Activated CD4-positive, alpha-beta memory T cell treated with anti-CD3 and anti-CD28 coated beads, Interleukin-2, amount 10 ng/mL, durations not matched to agents 7 days and 5 days (primary cell): Measurements from ENCODE around the gene COLEC12. TPM values are rescaled to one million over a fixed set of nuclear protein-coding genes. Genes with fewer than 3 reads are reported as not detected.

ENCODE experiments used
- CTCF ChIA-PET: fragments of 350-600 bp; sonication (Branson Sonifier 250); formaldehyde crosslinking; loops from one replicate; lab custom pipeline; 2021; ENCODE audit warnings: antibody characterized with exemption, inconsistent platforms; lab: Charles Lee
- POLR2A ChIA-PET: fragments of 350-600 bp; sonication (Branson Sonifier 250); formaldehyde crosslinking; loops from one replicate; lab custom pipeline; 2021; ENCODE audit warnings: antibody characterized with exemption; lab: Charles Lee
- DNase-seq: peaks from one replicate; pipeline ENCODE4 v3.0.0-alpha.2; 2020
- H3K27ac Mint-ChIP-seq: one replicate; pipeline ENCODE4 v1.8.0; 2021; ENCODE audit warnings: mild to moderate bottlenecking, mixed read lengths
- H3K27me3 Mint-ChIP-seq: one replicate; pipeline ENCODE4 v1.8.0; 2021; ENCODE audit warnings: mixed read lengths
- H3K36me3 Mint-ChIP-seq: one replicate; pipeline ENCODE4 v1.8.0; 2021; ENCODE audit warnings: low read depth, mixed read lengths
- H3K4me1 Mint-ChIP-seq: one replicate; pipeline ENCODE4 v1.8.0; 2021; ENCODE audit warnings: mixed read lengths
- H3K4me3 Mint-ChIP-seq: one replicate; pipeline ENCODE4 v1.8.0; 2021; ENCODE audit warnings: mild to moderate bottlenecking, mixed read lengths
- H3K9me3 Mint-ChIP-seq: one replicate; pipeline ENCODE4 v1.8.0; 2021; ENCODE audit warnings: mixed read lengths
- total RNA-seq, 2 experiments: library from RNA; stranded (reverse); gene quantifications; one replicate each; pipeline ENCODE4 v1.2.3, GENCODE V29; 2021

COLEC12 gene
- total RNA-seq: not detected

DNA sequence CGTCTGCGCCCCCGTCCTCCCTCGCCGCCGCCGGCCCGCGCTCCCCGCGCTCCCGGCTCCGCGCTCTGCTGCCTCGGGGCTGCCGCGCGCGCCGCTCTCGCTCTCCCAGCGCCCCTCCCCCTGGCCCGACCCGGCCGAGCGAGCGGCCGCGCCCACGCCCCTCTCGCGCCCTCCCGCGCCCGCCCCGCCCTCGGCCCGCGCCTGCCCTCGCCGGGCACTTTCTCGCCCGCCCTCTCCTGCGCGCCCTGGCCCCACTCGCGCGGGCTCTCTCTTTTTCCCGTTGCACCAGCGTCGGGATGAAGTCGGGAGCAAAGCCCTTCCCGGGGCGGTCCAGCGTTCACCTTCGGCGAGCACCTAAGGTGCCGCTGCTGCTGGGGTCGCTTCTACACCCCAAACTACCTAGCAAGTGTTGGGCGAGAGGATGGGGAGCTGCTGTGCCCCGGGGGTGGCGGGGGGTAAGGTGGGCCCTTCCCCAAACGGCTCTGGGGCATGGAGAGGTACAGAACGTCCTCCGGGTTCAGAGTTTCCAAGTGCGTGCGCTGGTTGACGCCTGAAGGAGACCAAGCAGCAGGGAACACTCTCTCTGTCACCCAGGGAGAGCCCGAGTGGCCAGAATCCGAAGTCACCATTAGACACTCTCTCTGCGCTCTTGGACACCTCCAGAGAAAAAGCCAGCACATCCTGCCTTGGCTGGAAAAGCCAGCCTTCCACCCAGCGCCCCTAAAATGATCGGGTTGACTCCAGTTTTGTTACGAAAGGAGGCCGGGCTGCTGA, at the start of gene COLEC12:
Gene COLEC12 (minus strand): TSS at position 70 of the 774 bp plus-strand sequence. CDS start 187 bp downstream, outside the sequence.
- DNase-seq: no peak
- Mint-ChIP-seq H3K9me3 (no peaks in the 10 kb centered on the region), H3K27ac (no peak within 1 kb of the TSS), H3K4me1 (peaks cover 3% of the 10 kb centered on the region), H3K36me3 (no peaks in the 10 kb centered on the region), H3K4me3 (no peak within 1 kb of the TSS), H3K27me3 (peaks cover 42% of the 10 kb centered on the region)
- ChIA-PET CTCF (no interaction called here), POLR2A (no interaction called here)

GRCh38 chr18:549967-550366, 49.5 kb upstream of the COLEC12 start:
- H3K4me1 Mint-ChIP-seq: no peaks in the 10 kb centered on the region
- no peak for DNase-seq
- H3K27me3 Mint-ChIP-seq: no peaks in the 10 kb centered on the region
- no peak overlapping the region for H3K4me3 Mint-ChIP-seq
- H3K27ac Mint-ChIP-seq: no peak overlapping the region
- POLR2A ChIA-PET: no interaction called here
- CTCF ChIA-PET: no interaction called here
- no peaks in the 10 kb centered on the region for H3K36me3 Mint-ChIP-seq
- no peaks in the 10 kb centered on the region for H3K9me3 Mint-ChIP-seq

DNA sequence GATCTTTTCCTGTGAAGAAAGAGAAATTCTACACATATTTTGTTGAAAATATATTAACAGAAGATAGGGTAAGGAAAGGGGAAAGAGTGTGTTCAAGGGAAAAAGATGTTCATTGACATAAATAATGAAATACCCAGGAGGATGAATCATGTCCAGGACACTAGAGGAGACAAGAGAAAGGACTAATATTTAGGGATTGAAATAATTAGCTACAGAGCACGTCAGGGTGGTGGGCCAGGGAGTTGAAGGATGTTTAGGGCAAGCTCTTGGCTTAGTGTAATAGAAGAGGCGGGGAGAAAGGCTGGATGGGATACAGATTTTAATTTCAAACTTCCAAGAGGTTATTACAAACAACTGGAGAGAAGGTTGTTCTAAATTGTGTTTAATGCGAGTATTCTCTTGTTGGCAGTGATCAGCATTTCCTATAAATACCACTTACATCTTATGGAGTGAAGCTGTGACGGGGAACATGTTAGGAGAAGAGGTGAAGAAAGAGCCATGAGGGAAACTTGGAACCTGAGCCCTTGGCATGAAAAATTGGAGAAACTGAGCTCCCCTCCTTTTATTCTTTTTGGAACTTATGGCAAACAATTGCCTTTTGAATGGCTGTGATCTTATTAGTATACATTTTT, 43.1 kb upstream of the COLEC12 start:
- Mint-ChIP-seq H3K9me3 (no peaks in the 10 kb centered on the region), H3K27me3 (peaks cover 2% of the 10 kb centered on the region), H3K4me1 (no peaks in the 10 kb centered on the region), H3K36me3 (no peaks in the 10 kb centered on the region), H3K27ac (no peak overlapping the region), H3K4me3 (no peak overlapping the region)
- no peak for DNase-seq
- POLR2A ChIA-PET: no interaction called here
- CTCF ChIA-PET: no interaction called here

DNA sequence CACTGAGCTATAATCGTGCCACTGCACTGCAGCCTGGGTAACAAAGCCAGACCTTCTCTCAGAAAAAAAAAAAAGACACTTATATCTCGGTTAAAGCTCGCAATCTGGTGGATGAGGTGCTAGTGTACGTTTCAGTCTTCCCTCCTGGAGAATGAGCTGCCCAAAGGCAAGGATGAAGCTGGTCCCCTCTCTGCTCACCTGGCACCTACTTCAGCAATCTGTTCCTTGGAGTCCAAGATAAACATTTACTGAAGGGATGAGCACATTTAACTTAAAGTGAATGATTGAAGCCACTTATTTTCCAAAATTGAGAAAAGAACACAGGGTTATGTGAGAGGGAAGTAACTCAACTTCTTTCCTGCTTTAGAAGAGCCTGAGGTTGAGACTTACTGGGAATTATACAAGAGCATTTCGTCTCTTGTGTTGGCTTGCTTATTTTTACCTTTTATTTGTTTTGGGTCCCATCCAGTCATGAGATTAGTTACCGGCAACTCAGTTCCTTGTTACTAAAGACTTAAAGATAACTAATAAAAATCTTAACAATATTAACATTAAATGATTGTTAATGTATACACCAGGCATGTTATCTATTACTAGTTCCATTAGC, 33.6 kb upstream of the COLEC12 start:
- H3K27me3 Mint-ChIP-seq: no peaks in the 10 kb centered on the region
- H3K4me1 Mint-ChIP-seq: no peaks in the 10 kb centered on the region
- DNase-seq: no peak
- H3K9me3 Mint-ChIP-seq: no peaks in the 10 kb centered on the region
- no peaks in the 10 kb centered on the region for H3K36me3 Mint-ChIP-seq
- POLR2A ChIA-PET: no interaction called here
- no peak overlapping the region for H3K27ac Mint-ChIP-seq
- no peak overlapping the region for H3K4me3 Mint-ChIP-seq
- CTCF ChIA-PET: no interaction called here

DNA sequence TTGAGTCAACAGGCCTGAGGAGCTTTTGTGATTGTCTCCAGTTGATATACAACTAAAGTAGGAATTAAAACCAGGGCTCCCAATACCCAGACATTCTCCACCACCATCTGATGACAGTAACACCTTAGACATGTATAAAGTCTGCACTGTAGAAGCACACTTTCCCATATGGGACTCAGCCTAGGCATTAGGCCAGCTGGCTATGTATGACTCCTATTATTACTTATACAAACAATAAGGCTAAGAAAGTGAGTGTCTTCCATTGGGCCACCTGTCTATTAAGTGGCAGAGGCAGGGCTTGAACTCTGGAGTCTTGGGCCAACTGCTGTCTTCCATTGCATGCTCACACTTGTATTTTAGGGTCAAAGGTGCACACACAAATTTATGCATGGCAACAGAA, 32.1 kb upstream of the COLEC12 start:
- Mint-ChIP-seq H3K9me3 (no peaks in the 10 kb centered on the region), H3K36me3 (no peaks in the 10 kb centered on the region), H3K4me1 (no peaks in the 10 kb centered on the region), H3K4me3 (no peak overlapping the region), H3K27ac (no peak overlapping the region), H3K27me3 (no peaks in the 10 kb centered on the region)
- POLR2A ChIA-PET: no interaction called here
- DNase-seq: no peak
- CTCF ChIA-PET: no interaction called here

- POLR2A ChIA-PET: no interaction called here
- Mint-ChIP-seq H3K27me3 (no peaks in the 10 kb centered on the region), H3K27ac (no peak overlapping the region), H3K9me3 (no peaks in the 10 kb centered on the region), H3K4me1 (no peaks in the 10 kb centered on the region), H3K4me3 (no peak overlapping the region), H3K36me3 (no peaks in the 10 kb centered on the region)
- CTCF ChIA-PET: no interaction called here
- no peak for DNase-seq
These were observed 31.5 kb upstream of the COLEC12 start for GRCh38 chr18:532018-532417.

GRCh38 chr18:527146-527545, 26.6 kb upstream of the COLEC12 start:
- H3K36me3 Mint-ChIP-seq: no peaks in the 10 kb centered on the region
- no peak overlapping the region for H3K27ac Mint-ChIP-seq
- H3K9me3 Mint-ChIP-seq: no peaks in the 10 kb centered on the region
- no peaks in the 10 kb centered on the region for H3K4me1 Mint-ChIP-seq
- POLR2A ChIA-PET: no interaction called here
- peaks cover 2% of the 10 kb centered on the region for H3K27me3 Mint-ChIP-seq
- no peak for DNase-seq
- H3K4me3 Mint-ChIP-seq: no peak overlapping the region
- CTCF ChIA-PET: no interaction called here

DNA sequence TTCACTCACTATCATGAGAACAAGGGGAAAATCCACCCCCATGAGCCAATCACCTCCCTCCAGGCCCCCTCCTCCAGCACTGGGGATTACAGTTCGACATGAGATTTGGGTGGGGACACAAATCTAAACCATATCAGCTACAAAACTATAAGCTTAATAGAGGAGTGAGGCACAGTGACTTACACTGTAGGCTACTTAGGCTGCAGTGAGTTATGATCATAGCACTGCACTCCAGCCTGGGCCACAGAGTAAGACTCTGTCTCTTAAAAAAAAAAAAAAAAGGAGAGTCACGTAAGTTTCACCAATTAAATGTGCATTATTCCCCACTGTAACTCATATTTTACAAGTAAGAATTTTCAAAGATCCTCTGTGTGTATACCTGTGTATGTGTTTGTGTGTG, 26.2 kb upstream of the COLEC12 start:
- DNase-seq: no peak
- H3K27me3 Mint-ChIP-seq: peaks cover 2% of the 10 kb centered on the region
- ChIA-PET CTCF (no interaction called here), POLR2A (no interaction called here)
- H3K27ac Mint-ChIP-seq: no peak overlapping the region
- H3K36me3 Mint-ChIP-seq: no peaks in the 10 kb centered on the region
- no peak overlapping the region for H3K4me3 Mint-ChIP-seq
- no peaks in the 10 kb centered on the region for H3K4me1 Mint-ChIP-seq
- no peaks in the 10 kb centered on the region for H3K9me3 Mint-ChIP-seq

- CTCF ChIA-PET: no interaction called here
- H3K4me1 Mint-ChIP-seq: no peaks in the 10 kb centered on the region
- peaks cover 2% of the 10 kb centered on the region for H3K27me3 Mint-ChIP-seq
- no peak overlapping the region for H3K27ac Mint-ChIP-seq
- H3K4me3 Mint-ChIP-seq: no peak overlapping the region
- no peaks in the 10 kb centered on the region for H3K9me3 Mint-ChIP-seq
- no peaks in the 10 kb centered on the region for H3K36me3 Mint-ChIP-seq
- DNase-seq: no peak
- POLR2A ChIA-PET: interaction anchor here (0.6 kb wide), 1 partner anchor 19 kb away, joined by 4 read pairs; no protein-coding TSS in a partner anchor
These were observed 24.7 kb upstream of the COLEC12 start for GRCh38 chr18:525036-525797.

DNA sequence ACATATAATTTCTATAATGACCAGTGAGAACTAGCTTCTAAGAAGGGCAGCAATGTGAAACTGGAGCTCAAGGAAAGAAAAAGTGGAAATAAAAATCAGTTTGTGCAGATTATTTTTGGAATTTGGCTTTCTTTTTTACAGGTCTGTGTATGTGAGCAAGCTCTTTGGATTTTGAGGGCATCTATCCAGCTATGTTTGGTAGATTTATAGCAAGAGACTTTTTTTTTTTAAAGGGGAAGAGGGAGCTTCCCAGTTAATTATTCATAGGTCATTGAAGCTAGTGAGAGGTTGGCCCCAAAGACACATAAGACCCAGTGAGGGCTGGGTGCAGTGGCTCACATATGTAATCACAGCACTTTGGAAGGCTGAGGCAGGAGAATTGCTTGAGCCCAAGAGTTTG, 24.0 kb upstream of the COLEC12 start:
- H3K4me3 Mint-ChIP-seq: no peak overlapping the region
- peaks cover 2% of the 10 kb centered on the region for H3K27me3 Mint-ChIP-seq
- DNase-seq: no peak
- no peaks in the 10 kb centered on the region for H3K4me1 Mint-ChIP-seq
- H3K36me3 Mint-ChIP-seq: no peaks in the 10 kb centered on the region
- POLR2A ChIA-PET: no interaction called here
- H3K27ac Mint-ChIP-seq: no peak overlapping the region
- CTCF ChIA-PET: no interaction called here
- no peaks in the 10 kb centered on the region for H3K9me3 Mint-ChIP-seq

GRCh38 chr18:523561-523960, 23.1 kb upstream of the COLEC12 start:
- no peaks in the 10 kb centered on the region for H3K4me1 Mint-ChIP-seq

GRCh38 chr18:519019-519879, 18.7 kb upstream of the COLEC12 start:
- Mint-ChIP-seq H3K4me1 (peaks cover 3% of the 10 kb centered on the region), H3K4me3 (no peak overlapping the region), H3K9me3 (peaks cover 4% of the 10 kb centered on the region), H3K27ac (no peak overlapping the region), H3K36me3 (no peaks in the 10 kb centered on the region), H3K27me3 (no peaks in the 10 kb centered on the region)
- DNase-seq: no peak
- ChIA-PET POLR2A (no interaction called here), CTCF (no interaction called here)

More at GRCh38 chr18:523561-523960, 23.1 kb upstream of the COLEC12 start:
- H3K36me3 Mint-ChIP-seq: no peaks in the 10 kb centered on the region
- no peak for DNase-seq
- H3K27ac Mint-ChIP-seq: no peak overlapping the region
- H3K9me3 Mint-ChIP-seq: no peaks in the 10 kb centered on the region
- peaks cover 2% of the 10 kb centered on the region for H3K27me3 Mint-ChIP-seq
- no peak overlapping the region for H3K4me3 Mint-ChIP-seq
- POLR2A ChIA-PET: no interaction called here
- CTCF ChIA-PET: no interaction called here
